NT2/D1 (cell line): ENCODE results near the gene ASB9.

Experiments used
- SUZ12 ChIP-seq: IDR thresholded peaks from 2 replicates; pipeline ENCODE4 v1.6.1; 2011; ENCODE audit not compliant: insufficient read length, insufficient read depth; ENCODE audit errors: extremely low read depth
- YY1 ChIP-seq: IDR thresholded peaks from 2 replicates; pipeline ENCODE4 v1.6.1; 2011; ENCODE audit not compliant: insufficient read length, insufficient read depth
- ZNF274 ChIP-seq: IDR thresholded peaks from 2 replicates; pipeline ENCODE4 v1.6.1; 2011; ENCODE audit warnings: mild to moderate bottlenecking, low read depth, low read length

- TF ChIP-seq YY1 (no peak), ZNF274 (no peak), SUZ12 (no peak)
Observed at GRCh38 chrX:15292861-15293260, 23.0 kb upstream of the ASB9 start.
